Choroid plexus epithelial cell (primary cell): ENCODE results near the gene TMSB10.

Source experiments
- DNase-seq: peaks from one replicate; pipeline ENCODE4 v3.0.0-alpha.2; 2010; ENCODE audit warnings: low read depth
- H3K4me3 ChIP-seq: 2 replicates; pipeline ENCODE4 v1.5.1; 2011; ENCODE audit warnings: low read depth, mild to moderate bottlenecking, control low read depth, low read length, moderate library complexity
- TF ChIP-seq, protein P1 (sequence below): conservative IDR thresholded peaks from 2 replicates; pipeline ENCODE4 v1.5.1; 2011; ENCODE audit warnings: low read depth, mild to moderate bottlenecking, control low read depth, inconsistent platforms, low read length, moderate library complexity

The TMSB10 gene

DNA sequence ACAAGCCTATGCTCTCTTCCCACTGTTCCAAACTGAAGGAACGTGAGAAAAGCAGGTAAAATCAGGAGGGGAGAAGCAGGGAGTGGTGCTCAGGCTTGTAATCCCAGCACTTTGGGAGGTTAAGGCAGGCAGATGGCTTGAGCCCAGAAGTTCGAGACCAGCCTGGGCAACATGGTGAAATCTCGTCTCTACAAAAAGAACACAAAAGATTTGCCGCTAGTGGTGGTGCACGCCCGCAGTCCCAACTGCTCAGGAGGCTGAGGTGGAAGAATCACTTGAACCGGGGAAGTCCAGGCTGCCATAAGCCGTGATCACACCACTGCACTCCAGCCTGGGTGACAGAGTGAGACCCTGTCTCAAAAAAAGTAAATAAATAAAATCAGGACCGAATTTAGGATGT, 1.3 kb upstream of the TMSB10 start:
- DNase-seq, result no peak
- TF ChIP-seq, protein P1, sequence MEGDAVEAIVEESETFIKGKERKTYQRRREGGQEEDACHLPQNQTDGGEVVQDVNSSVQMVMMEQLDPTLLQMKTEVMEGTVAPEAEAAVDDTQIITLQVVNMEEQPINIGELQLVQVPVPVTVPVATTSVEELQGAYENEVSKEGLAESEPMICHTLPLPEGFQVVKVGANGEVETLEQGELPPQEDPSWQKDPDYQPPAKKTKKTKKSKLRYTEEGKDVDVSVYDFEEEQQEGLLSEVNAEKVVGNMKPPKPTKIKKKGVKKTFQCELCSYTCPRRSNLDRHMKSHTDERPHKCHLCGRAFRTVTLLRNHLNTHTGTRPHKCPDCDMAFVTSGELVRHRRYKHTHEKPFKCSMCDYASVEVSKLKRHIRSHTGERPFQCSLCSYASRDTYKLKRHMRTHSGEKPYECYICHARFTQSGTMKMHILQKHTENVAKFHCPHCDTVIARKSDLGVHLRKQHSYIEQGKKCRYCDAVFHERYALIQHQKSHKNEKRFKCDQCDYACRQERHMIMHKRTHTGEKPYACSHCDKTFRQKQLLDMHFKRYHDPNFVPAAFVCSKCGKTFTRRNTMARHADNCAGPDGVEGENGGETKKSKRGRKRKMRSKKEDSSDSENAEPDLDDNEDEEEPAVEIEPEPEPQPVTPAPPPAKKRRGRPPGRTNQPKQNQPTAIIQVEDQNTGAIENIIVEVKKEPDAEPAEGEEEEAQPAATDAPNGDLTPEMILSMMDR, result no peak
- H3K4me3 ChIP-seq, result no peak overlapping the region

DNA sequence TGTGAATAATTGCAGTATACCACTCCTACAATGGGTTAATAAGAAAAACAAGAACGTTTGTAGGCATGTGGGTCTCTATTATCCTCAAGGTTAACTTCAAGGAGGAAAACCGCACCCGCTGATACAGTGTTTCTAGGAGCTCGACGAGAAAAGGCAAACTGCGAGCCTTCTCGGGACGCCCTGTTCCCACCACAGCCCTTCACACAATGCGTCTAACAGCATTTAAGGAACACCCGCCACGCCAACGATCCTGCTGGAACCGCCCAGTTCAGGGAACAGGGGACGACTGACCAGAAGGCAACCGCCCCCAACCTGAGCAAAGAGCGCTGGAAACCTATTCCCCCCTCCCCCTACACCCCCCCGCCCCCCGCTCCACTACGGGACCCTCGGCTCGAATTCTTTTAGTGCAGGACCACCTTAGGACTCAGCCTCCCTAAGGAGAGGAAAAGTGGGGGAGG, 710 bp upstream of the TMSB10 start:
- TF ChIP-seq, protein P1, result no peak
- peak overlapping the region; percentile 94 for H3K4me3 ChIP-seq
- DNase-seq, result peak; percentile 80

DNA sequence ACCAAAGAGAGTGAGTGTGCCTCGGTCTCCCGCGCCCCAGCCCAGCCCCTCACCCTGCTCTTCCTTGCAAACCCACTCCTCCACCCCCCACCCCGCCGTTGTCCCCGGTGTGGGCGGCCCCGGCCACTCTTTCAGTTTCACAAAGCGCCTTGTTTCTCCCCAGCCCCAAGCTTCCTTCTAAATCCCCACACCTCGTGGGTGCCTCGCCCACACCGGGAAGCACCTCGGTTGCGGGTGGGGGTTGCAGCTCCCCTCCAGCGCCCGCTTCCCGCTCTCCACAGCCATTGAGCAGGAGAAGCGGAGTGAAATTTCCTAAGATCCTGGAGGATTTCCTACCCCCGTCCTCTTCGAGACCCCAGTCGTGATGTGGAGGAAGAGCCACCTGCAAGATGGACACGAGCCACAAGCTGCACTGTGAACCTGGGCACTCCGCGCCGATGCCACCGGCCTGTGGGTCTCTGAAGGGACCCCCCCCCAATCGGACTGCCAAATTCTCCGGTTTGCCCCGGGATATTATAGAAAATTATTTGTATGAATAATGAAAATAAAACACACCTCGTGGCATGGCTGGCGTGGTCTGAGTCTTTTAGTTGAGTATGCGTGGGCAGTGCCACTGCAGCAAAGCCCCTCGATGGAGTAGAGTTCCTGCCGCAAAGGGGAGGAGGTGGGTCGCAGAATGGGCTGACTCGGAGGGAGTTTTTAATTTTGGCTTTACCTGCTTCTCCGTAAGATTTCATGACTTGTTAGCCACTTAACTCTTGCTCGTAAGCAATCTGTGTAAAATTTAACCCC, 848 bp downstream of the TMSB10 start:
- H3K4me3 ChIP-seq, result peak overlapping the region; percentile 94
- TF ChIP-seq, protein P1, result no peak
- no peak for DNase-seq

DNA sequence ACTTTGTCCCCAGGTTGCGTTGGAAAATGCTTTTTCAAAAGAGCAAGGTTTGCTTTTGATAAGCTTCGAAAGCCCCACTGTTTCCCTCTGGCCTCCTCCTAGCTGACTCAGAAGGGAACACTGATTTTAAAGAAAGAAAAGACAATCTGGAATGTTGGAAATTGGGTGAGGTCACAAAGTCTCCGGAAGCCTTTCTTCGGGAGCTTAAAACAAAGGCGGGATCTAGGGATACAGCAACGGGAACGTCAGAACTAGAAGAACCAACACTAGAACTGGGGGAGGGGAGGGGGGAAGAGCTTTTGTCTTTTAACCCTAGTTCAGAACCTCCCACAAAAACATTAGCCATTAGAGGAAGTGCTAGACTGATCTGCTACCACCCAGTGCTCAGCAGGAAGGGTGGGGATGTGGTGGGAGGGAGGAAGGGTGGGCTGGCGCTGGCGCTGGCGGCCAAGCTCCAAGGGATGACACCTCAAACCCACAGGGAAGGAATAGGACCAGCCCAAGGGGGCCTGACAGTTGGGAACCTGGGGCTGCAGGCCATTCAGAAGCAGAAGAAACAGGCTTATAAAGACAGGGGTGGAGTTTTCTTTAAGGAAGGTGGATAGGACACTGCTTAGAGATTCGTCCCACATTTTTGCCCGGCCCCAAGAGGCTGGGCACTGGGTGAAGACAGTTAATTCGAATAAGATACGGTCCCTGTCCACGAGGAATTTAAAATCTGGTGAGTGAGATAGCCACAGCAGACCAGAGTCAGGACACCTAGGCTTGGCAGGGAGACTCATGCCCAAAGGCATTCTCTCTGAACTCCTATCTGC, 1.7 kb downstream of the TMSB10 start:
- TF ChIP-seq, protein P1, result no peak
- DNase-seq, result peak; percentile 83
- H3K4me3 ChIP-seq, result peak overlapping the region; percentile 94

DNA sequence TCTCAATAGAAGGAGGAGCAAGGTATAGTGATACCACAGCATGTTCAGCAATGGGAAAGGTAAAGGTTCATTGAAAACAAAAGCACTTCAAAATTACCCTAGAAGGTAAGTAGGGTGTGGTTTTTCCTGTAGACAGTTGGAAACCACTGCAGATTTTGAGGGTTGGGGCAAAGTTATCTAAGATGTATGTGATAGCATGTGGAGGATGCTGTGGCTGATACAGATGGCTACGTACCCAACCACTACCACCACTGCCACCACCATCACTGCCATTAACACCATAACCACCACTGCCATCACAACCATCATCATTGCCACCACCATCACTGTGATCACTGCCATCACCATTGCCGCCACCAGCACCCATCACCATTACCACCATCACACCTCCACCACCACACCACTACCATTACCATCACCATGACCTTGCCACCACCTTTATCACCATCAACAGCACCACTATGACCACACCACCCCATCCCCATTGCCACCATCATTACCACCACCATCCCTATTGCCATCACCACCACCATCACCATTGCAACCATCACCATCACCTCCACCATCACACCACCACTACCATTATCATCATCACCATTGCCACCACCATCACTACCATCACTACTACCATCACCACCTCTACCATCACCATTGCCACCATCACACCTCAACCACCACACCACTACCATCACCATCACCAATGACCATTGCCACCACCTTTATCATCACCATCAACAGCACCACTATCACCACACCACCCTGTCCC, 3.7 kb downstream of the TMSB10 start:
- TF ChIP-seq, protein P1, result no peak
- no peak for DNase-seq
- H3K4me3 ChIP-seq, result no peak overlapping the region

DNA sequence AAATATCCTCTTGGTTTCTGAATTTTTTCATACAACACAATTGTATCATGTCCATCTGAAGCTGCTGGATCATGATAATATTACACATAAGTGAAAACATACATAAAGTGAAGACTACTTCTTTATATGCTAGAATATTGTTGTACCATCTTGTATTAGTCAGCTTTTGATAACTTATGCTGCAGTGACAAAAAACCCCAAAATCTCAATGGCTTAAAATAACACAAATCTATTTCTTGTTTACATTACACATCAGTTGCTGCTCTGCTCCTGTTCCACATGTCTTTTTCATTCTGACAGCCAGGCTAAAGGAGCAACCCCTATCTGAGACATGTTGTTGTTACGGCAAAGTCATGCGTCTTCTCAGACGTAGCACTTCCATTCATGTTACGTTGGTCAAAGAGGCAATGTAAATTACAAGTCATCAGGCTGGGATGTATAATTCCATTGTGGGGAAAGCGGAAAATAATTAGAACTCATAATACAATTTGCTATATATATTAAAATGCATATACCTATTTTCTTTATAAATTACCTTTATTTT, 5.8 kb downstream of the TMSB10 start:
- no peak overlapping the region for H3K4me3 ChIP-seq
- TF ChIP-seq, protein P1, result no peak
- no peak for DNase-seq
